PFSK-1 (cell line): ENCODE data around the gene SEMA3E.

Experiments
- FOXP2 ChIP-seq: optimal IDR thresholded peaks from 2 replicates; pipeline ENCODE3; 2011; ENCODE audit warnings: borderline replicate concordance, control low read depth, inconsistent platforms; ENCODE audit not compliant: insufficient read depth; ENCODE audit errors: extremely low read length, extremely low read depth
- POLR2AphosphoS5 ChIP-seq: IDR thresholded peaks from 2 replicates; pipeline ENCODE4 v1.6.1; 2012; ENCODE audit warnings: low read depth, mild to moderate bottlenecking, control low read depth, low read length, moderate library complexity
- REST ChIP-seq, 2 experiments: IDR thresholded peaks; 2 replicates each; pipeline versions ENCODE4 v1.6.1 to v1.8.0; 2011 to 2012; ENCODE audit warnings: low read depth in 2 of 2, low read length in 2 of 2, control low read depth in 1 of 2, inconsistent platforms in 1 of 2, mild to moderate bottlenecking in 1 of 2, moderate library complexity in 1 of 2; ENCODE audit not compliant: insufficient read depth in 1 of 2
- SIN3A ChIP-seq: IDR thresholded peaks from 2 replicates; pipeline ENCODE4 v1.6.1; 2012; ENCODE audit warnings: mild to moderate bottlenecking, low read length, moderate library complexity, borderline replicate concordance; ENCODE audit not compliant: insufficient read depth
- TAF1 ChIP-seq: IDR thresholded peaks from 2 replicates; pipeline ENCODE4 v1.6.1; 2012; ENCODE audit warnings: low read length, control low read depth, borderline replicate concordance; ENCODE audit not compliant: insufficient read depth

The SEMA3E gene

GRCh38 chr7:83449781-83450180, 199.2 kb downstream of the SEMA3E start:
- TF ChIP-seq FOXP2 (no peak), REST (IDR thresholded peaks at IDR 0.05; ENCODE audit: insufficient read depth in 1 of 2, low read depth in 2 of 2, low read length in 2 of 2) (no peak), TAF1 (no peak), POLR2AphosphoS5 (no peak), SIN3A (no peak)

- TF ChIP-seq REST (IDR thresholded peaks at IDR 0.05; ENCODE audit: insufficient read depth in 1 of 2, low read depth in 2 of 2, low read length in 2 of 2) (no peak), POLR2AphosphoS5 (no peak), SIN3A (no peak), FOXP2 (no peak), TAF1 (no peak)
Measured at GRCh38 chr7:83447681-83448080, 201.3 kb downstream of the SEMA3E start.

GRCh38 chr7:83446102-83446669, 202.8 kb downstream of the SEMA3E start:
- no peak for TF ChIP-seq SIN3A
- TF ChIP-seq TAF1: no peak
- no peak for TF ChIP-seq FOXP2
- TF ChIP-seq REST (IDR thresholded peaks at IDR 0.05; ENCODE audit: insufficient read depth in 1 of 2, low read depth in 2 of 2, low read length in 2 of 2): no peak
- TF ChIP-seq POLR2AphosphoS5: no peak

GRCh38 chr7:83442911-83443310, 206.0 kb downstream of the SEMA3E start:
- TF ChIP-seq TAF1 (no peak), SIN3A (no peak), FOXP2 (no peak), POLR2AphosphoS5 (no peak), REST (IDR thresholded peaks at IDR 0.05; ENCODE audit: insufficient read depth in 1 of 2, low read depth in 2 of 2, low read length in 2 of 2) (no peak)

GRCh38 chr7:83439026-83439425, 209.9 kb downstream of the SEMA3E start:
- TF ChIP-seq SIN3A (no peak), POLR2AphosphoS5 (no peak), FOXP2 (no peak), TAF1 (no peak), REST (IDR thresholded peaks at IDR 0.05; ENCODE audit: insufficient read depth in 1 of 2, low read depth in 2 of 2, low read length in 2 of 2) (no peak)
